GM23338 (cell line): ENCODE measurements around the gene LIPG.

Experiments used
- CREB1 ChIP-seq: fragments of 250-450 bp; sonication (Bioruptor Pico); IDR thresholded peaks from 2 replicates; pipeline ENCODE4 v1.5.0; 2020; ENCODE audit warnings: low read depth, mild to moderate bottlenecking, moderate library complexity
- CTCF ChIP-seq, 2 experiments: fragments of 200-600 bp in 1 of 2; sonication (generic) in 1 of 2; conservative IDR thresholded peaks; 2 replicates each; pipeline versions ENCODE4 v1.5.1 to v1.6.1; 2016 to 2017; ENCODE audit warnings: antibody characterized with exemption in 2 of 2, low read depth in 2 of 2, mild to moderate bottlenecking in 2 of 2, moderate library complexity in 1 of 2
- EZH2 ChIP-seq: fragments of 200-600 bp; sonication (generic); IDR thresholded peaks from one replicate; pipeline ENCODE4 v1.8.0; 2017; ENCODE audit warnings: antibody characterized with exemption, mild to moderate bottlenecking, low read depth; ENCODE audit not compliant: unreplicated experiment
- EZH2phosphoT487 ChIP-seq: fragments of 200-600 bp; sonication (generic); IDR thresholded peaks from one replicate; pipeline ENCODE4 v1.8.1; 2018; ENCODE audit warnings: antibody characterized with exemption; ENCODE audit not compliant: unreplicated experiment
- NANOG ChIP-seq: IDR thresholded peaks from 2 replicates; pipeline ENCODE4 v1.6.1; 2016; ENCODE audit warnings: antibody characterized with exemption, borderline replicate concordance
- POLR2AphosphoS5 ChIP-seq: IDR thresholded peaks from 2 replicates; pipeline ENCODE4 v1.6.1; 2016; ENCODE audit warnings: antibody characterized with exemption, low read depth
- REST ChIP-seq: IDR thresholded peaks from one replicate; pipeline ENCODE4 v1.6.1; 2018; ENCODE audit warnings: antibody characterized with exemption; ENCODE audit not compliant: unreplicated experiment
- ZNF114 ChIP-seq: fragments of 250-450 bp; sonication (Bioruptor Pico); IDR thresholded peaks from 2 replicates; pipeline ENCODE4 v1.5.0; 2020; ENCODE audit warnings: mild to moderate bottlenecking, moderate library complexity
- ZNF462 ChIP-seq: fragments of 250-450 bp; sonication (Bioruptor Pico); IDR thresholded peaks from 2 replicates; pipeline ENCODE4 v1.5.0; 2020; ENCODE audit warnings: mild to moderate bottlenecking, moderate library complexity
- TF ChIP-seq, protein P1 (sequence below): IDR thresholded peaks from 2 replicates; pipeline ENCODE4 v1.6.1; 2016; ENCODE audit warnings: antibody characterized with exemption

DNA sequence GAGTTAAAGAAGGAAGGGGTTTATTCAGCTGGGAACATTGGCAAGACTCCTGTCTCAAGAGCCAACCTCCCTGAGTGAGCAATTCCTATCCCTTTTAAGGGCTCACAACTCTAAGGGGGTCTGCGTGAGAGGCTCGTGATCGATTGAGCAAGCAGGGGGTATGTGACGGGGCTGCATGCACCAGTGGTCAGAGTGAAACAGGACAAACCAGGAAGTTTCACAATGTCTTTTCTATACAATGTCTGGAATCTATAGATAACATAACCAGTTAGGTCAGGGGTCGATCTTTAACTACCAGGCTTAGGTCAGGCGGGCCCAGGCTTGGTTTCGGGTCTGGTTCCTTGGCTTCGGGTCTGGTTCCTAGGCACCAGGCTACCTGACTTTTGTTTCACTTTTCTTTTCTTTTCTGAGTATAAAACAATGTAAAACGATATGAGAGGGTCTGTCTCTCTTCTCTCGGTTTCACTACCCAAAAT is 30.1 kb upstream of the LIPG start:
- TF ChIP-seq CTCF (conservative IDR thresholded peaks at IDR 0.05; ENCODE audit: low read depth in 2 of 2), result no peak
- no peak for TF ChIP-seq POLR2AphosphoS5
- no peak for TF ChIP-seq CREB1 (CRISPR knock-in tag)
- no peak for TF ChIP-seq ZNF114 (CRISPR knock-in tag)
- no peak for TF ChIP-seq NANOG
- TF ChIP-seq REST, result no peak
- no peak for TF ChIP-seq EZH2
- TF ChIP-seq EZH2phosphoT487, result no peak
- TF ChIP-seq, protein P1, sequence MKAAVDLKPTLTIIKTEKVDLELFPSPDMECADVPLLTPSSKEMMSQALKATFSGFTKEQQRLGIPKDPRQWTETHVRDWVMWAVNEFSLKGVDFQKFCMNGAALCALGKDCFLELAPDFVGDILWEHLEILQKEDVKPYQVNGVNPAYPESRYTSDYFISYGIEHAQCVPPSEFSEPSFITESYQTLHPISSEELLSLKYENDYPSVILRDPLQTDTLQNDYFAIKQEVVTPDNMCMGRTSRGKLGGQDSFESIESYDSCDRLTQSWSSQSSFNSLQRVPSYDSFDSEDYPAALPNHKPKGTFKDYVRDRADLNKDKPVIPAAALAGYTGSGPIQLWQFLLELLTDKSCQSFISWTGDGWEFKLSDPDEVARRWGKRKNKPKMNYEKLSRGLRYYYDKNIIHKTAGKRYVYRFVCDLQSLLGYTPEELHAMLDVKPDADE, result no peak
- TF ChIP-seq ZNF462, result no peak
